Neural progenitor cell (in vitro differentiated cells): Measurements from ENCODE around the gene TMEM131L.
"Not testable (repeated sequence)": the region's sequence is repeated elsewhere in the genome, so short reads cannot be mapped to it uniquely, and the experiment has no call there.

Experiments used
- CTCF ChIP-seq: fragments of 200-600 bp; sonication (generic); IDR thresholded peaks from 2 replicates; pipeline ENCODE4 v1.5.1; 2017; ENCODE audit warnings: antibody characterized with exemption, mild to moderate bottlenecking
- EZH2 ChIP-seq: fragments of 200-600 bp; sonication (generic); IDR thresholded peaks from 2 replicates; pipeline ENCODE4 v1.6.1; 2017; ENCODE audit warnings: antibody characterized with exemption, mild to moderate bottlenecking, moderate library complexity
- EZH2phosphoT487 ChIP-seq: fragments of 200-600 bp; sonication (generic); IDR thresholded peaks from 2 replicates; pipeline ENCODE4 v1.6.1; 2017; ENCODE audit warnings: antibody characterized with exemption

GRCh38 chr4:153567660-153568059 lies 101.5 kb downstream of the TMEM131L start:
- not testable (repeated sequence) for TF ChIP-seq CTCF, EZH2, EZH2phosphoT487
